CD4-positive, alpha-beta T cell treated with Interleukin-4 for 1 hour (primary cell): Measurements from ENCODE around the gene MYO7B.

Source experiments
- DNase-seq, 2 donors: peaks; one replicate each; pipeline ENCODE4 v3.0.0-alpha.2; 2020 to 2022

MYO7B gene

GRCh38 chr2:127535422-127535901 is at the start of gene MYO7B:
TSS of gene MYO7B (plus strand) at chr2:127535683. CDS start at chr2:127559723, 24,040 bp downstream.
- DNase-seq, result no peak

DNA sequence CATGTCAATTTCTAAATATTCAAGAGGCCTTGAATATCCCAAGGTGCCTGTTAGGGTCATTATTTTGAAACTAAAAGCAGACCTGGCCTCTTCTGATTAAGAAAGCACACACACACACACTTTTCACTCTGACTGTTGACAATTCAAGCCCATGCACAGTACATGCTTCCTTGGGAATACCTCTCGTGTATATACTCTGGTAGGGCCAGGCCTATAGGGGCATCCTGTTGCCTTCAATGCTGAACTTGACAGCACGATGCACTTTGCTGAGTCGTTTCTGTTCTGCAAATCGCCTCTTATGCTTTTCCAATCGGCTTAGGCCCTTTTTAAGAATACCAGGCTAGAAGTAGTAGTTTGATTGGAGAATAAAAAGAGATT is 49.8 kb upstream of the MYO7B start:
- peak in 1 of 2 donors; percentile 7 for DNase-seq

GRCh38 chr2:127486247-127487058 is 49.0 kb upstream of the MYO7B start:
- no peak for DNase-seq

- DNase-seq, result no peak
These were observed 45.2 kb upstream of the MYO7B start for GRCh38 chr2:127490283-127490682.

GRCh38 chr2:127498386-127498785 is 37.1 kb upstream of the MYO7B start:
- no peak for DNase-seq

DNA sequence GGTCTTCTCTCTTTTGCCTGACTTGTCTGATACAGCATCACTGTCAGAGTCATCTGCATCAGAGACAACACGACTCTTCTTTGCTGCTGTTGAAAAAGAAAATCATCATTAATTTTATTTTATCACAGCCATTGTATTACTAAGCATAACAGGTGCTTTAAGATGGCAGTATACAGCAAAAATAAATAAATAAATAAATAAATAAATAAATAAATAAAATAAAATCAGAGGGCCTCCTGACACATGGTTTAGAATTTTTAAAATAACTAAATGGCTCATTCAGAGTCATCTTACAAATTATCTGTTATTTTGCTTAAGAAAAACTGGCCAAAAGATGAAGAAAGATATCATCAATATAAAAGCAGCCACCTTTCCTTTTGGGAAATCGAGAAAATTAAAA is 32.0 kb upstream of the MYO7B start:
- DNase-seq, result no peak

DNA sequence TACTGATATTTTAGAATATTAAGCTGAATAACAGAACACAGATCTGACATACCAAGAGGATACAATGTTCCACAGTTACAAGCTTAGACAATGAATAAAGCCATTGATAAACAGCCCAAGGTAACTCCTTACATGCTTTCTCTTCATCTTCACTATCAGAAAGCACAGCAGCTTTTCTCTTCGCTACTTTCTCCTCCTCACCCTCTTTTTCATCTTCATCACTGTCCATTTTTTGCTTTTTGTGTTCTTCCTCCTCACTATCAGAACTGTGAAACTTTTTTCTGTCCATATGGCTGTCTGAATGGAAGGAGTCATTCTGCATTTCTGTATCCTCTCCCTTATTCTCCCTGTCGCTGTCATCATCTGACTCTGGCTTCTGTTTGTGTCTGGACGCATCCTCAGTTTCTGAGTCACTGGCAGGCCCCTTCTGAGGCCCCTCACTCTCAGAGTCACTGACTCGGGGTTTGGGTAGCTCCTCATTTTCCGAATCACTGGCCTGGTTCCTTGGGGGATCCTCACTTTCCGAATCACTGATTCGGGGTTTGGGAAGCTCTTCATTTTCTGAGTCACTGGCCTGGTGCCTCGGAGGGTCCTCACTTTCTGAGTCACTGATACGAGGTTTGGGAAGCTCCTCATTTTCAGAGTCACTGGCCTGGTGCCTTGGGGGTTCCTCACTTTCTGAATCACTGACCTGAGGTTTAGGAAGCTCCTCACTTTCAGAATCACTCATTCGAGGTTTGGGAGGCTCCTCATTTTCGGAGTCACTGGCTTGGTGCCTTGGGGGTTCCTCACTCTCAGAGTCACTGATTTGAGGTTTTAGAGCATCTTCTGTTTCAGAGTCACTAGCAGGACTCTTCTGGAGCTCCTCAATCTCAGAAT is 30.7 kb upstream of the MYO7B start:
- DNase-seq, result no peak

DNA sequence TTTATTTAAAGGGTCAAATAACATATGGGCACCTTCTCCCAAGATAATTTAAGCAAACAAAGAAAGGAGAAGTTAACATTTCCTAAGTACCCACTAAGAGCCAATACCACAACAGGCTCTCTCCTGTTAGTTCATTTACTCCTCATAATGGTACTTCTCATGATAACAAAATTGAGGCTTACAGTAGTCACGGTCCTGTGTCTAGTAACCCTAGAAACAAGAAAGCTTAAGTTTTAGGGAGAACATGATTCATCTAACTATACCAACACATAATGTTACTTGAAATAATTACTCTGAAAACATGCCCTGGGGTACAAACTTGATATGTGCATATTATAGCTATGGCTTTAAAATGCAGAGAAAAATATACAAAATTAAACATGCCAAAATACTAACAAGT is 29.0 kb upstream of the MYO7B start:
- DNase-seq, result no peak

- DNase-seq, result no peak
These were observed 27.4 kb upstream of the MYO7B start for GRCh38 chr2:127508023-127508630.

- no peak for DNase-seq
These were observed 26.9 kb upstream of the MYO7B start for GRCh38 chr2:127508631-127509034.

DNA sequence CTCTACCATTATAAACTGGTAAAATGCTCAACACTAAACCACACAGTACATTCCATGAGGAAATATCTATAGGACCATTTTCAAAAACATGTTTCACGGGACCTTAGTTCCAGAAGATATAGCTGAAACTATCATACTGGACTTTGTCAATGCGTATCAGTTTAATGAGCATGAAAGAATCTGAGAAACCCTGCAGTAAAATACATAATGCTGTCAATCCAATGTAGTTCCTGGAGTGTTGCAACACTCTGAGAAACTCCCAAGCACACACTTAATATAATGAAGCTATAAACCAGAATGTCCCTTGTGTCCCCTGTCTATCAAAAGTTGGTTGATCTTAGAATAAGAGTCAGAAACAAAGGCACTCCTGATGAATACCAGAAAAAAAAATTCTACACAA is 25.4 kb upstream of the MYO7B start:
- DNase-seq, result no peak

GRCh38 chr2:127511090-127511695 is 24.3 kb upstream of the MYO7B start:
- no peak for DNase-seq

- DNase-seq, result no peak
These were observed 23.6 kb upstream of the MYO7B start for GRCh38 chr2:127511917-127512316.

GRCh38 chr2:127512362-127512761 is 23.1 kb upstream of the MYO7B start:
- no peak for DNase-seq

DNA sequence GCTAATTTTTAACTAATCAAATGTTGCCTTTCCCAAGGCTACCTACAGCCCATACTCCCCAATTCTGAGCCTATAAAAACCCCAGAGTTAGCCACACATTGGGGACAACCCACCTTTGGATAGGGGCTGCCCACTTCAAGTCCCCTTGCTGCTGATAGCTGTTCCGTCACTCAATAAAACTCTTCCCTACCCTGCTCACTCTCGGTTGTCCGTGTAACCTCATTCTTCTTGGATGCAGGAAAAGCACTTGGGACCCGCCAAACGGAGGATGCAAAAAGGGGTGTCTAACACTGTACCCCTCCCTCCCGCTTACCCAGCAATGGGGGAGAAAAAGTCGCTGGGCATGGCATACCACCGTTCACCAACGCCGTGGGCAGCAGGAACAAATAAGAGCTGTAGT is 21.4 kb upstream of the MYO7B start:
- DNase-seq, result no peak

GRCh38 chr2:127514485-127514884 is 21.0 kb upstream of the MYO7B start:
- no peak for DNase-seq

- DNase-seq, result no peak
These were observed 20.0 kb upstream of the MYO7B start for GRCh38 chr2:127515383-127515915.

DNA sequence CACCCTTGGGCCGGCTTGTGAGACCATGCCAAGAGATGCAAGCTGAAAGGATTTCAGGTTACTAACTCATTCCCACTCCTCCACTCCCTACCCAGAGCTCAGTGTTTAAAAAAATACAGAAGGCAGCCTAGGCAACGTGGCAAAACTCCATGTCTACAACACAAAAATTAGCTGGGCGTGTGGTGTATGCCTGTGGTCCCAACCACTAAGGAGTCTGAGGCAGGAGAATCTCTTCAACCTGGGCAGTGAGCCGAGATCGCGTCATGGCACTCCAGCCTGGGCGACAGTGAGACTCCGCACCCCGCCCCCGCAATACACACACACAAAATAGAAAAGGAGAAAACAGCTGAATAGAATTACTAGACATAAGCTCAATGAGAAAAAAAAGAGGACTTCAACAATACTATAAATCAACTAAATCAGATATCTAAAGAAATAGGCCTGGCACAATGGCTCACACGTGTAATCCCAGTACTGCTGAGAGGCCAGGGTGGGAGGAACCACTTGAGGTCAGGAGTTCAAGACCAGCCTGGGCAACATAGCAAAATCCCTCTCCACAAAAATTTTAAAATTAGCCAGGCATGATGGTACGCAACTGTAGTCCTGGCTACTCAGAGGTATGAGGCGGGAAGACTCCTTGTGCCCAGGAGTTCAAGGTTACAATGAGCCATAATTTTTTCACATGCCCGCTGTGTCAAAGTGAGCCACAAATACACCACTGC is 19.3 kb upstream of the MYO7B start:
- no peak for DNase-seq

GRCh38 chr2:127517465-127517864 is 18.0 kb upstream of the MYO7B start:
- no peak for DNase-seq

- no peak for DNase-seq
These were observed 15.1 kb upstream of the MYO7B start for GRCh38 chr2:127520424-127520823.

- DNase-seq, result no peak
These were observed 12.1 kb upstream of the MYO7B start for GRCh38 chr2:127523269-127523939.
